IMR-90 (cell line): ENCODE results near the gene ITM2C.

Source experiments
- BHLHE40 ChIP-seq: fragments of 150-350 bp; IDR thresholded peaks from 2 replicates; pipeline ENCODE4 v1.6.1; 2016; ENCODE audit warnings: mild to moderate bottlenecking, low read depth, low read length
- RAD21 ChIP-seq: IDR thresholded peaks from 2 replicates; pipeline ENCODE4 v1.6.1; 2012; ENCODE audit warnings: low read length, improper control_type of control experiment
- TF ChIP-seq, protein P1 (sequence below): conservative IDR thresholded peaks from 2 replicates; pipeline ENCODE4 v1.5.1; 2012; ENCODE audit warnings: mild to moderate bottlenecking, low read depth, low read length, improper control_type of control experiment

DNA sequence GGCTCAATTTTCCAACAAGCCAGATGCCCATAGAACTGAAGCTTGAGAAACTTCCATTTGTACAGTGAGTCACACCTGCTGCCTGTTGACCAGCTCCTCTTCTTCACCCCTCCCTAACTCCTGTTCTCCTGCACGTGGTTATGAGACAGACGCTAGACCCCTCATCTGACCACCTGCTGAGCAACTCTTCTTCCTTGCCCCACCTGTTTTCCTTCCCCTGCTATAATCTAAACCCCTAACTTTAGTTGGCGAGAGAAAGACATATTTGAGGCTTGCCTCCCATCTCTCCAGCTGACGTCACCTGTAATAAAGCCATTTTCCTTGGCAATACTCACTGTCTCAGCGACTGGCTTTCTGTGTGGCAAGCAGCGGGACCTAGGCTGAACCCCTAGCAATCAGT lies 22.3 kb upstream of the ITM2C start:
- TF ChIP-seq, protein P1, sequence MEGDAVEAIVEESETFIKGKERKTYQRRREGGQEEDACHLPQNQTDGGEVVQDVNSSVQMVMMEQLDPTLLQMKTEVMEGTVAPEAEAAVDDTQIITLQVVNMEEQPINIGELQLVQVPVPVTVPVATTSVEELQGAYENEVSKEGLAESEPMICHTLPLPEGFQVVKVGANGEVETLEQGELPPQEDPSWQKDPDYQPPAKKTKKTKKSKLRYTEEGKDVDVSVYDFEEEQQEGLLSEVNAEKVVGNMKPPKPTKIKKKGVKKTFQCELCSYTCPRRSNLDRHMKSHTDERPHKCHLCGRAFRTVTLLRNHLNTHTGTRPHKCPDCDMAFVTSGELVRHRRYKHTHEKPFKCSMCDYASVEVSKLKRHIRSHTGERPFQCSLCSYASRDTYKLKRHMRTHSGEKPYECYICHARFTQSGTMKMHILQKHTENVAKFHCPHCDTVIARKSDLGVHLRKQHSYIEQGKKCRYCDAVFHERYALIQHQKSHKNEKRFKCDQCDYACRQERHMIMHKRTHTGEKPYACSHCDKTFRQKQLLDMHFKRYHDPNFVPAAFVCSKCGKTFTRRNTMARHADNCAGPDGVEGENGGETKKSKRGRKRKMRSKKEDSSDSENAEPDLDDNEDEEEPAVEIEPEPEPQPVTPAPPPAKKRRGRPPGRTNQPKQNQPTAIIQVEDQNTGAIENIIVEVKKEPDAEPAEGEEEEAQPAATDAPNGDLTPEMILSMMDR: no peak
- TF ChIP-seq RAD21: no peak
- TF ChIP-seq BHLHE40: no peak
